ENCODE measurements around the gene SNN. TPM values are rescaled to one million over a fixed set of nuclear protein-coding genes. Genes with fewer than 3 reads are reported as not detected.

Gene SNN
- total RNA-seq (2014; rRNA removed; shearing (Covaris generic); ENCODE audit: low replicate concordance): 11.8 and 18.8 TPM in 2 replicates

GRCh38 chr16:11667824-11668622 is at the start of gene SNN:
TSS of gene SNN (plus strand) at chr16:11668455. CDS start at chr16:11676060, 7,605 bp downstream.
- Histone ChIP-seq H3K9me3 (no peaks in the 10 kb centered on the region), H3K4me3 (peak within 1 kb of the TSS; percentile 71), H3K27me3 (no peaks in the 10 kb centered on the region), H3K36me3 (no peaks in the 10 kb centered on the region; the same call in 1 of the 2 replicates)
- DNase-seq: peak; percentile 91

GRCh38 chr16:11619327-11619851 is 48.9 kb upstream of the SNN start:
- no peaks in the 10 kb centered on the region for H3K36me3 ChIP-seq
- DNase-seq: no peak
- H3K27me3 ChIP-seq: no peaks in the 10 kb centered on the region
- no peaks in the 10 kb centered on the region for H3K9me3 ChIP-seq
- H3K4me3 ChIP-seq: no peak overlapping the region

- H3K9me3 ChIP-seq: no peaks in the 10 kb centered on the region
- no peak for DNase-seq
- H3K4me3 ChIP-seq: no peak overlapping the region
- H3K27me3 ChIP-seq: no peaks in the 10 kb centered on the region
- no peaks in the 10 kb centered on the region for H3K36me3 ChIP-seq
These were observed 47.8 kb upstream of the SNN start for GRCh38 chr16:11620243-11621003.

GRCh38 chr16:11621539-11621919 is 46.7 kb upstream of the SNN start:
- no peaks in the 10 kb centered on the region for H3K27me3 ChIP-seq
- H3K9me3 ChIP-seq: no peaks in the 10 kb centered on the region
- DNase-seq: no peak
- no peaks in the 10 kb centered on the region for H3K36me3 ChIP-seq
- H3K4me3 ChIP-seq: peak overlapping the region; percentile 16

- DNase-seq: peak; percentile 25
- Histone ChIP-seq H3K36me3 (no peaks in the 10 kb centered on the region), H3K4me3 (peak overlapping the region; percentile 16)
These were observed 46.2 kb upstream of the SNN start for GRCh38 chr16:11621920-11622651.

GRCh38 chr16:11624205-11624604 is 44.0 kb upstream of the SNN start:
- no peak for DNase-seq
- Histone ChIP-seq H3K9me3 (no peaks in the 10 kb centered on the region), H3K4me3 (no peak overlapping the region), H3K27me3 (no peaks in the 10 kb centered on the region), H3K36me3 (no peaks in the 10 kb centered on the region)

More at GRCh38 chr16:11621920-11622651, 46.2 kb upstream of the SNN start:
- H3K27me3 ChIP-seq: no peaks in the 10 kb centered on the region
- H3K9me3 ChIP-seq: no peaks in the 10 kb centered on the region

GRCh38 chr16:11624636-11625607 is 43.3 kb upstream of the SNN start:
- Histone ChIP-seq H3K27me3 (no peaks in the 10 kb centered on the region), H3K4me3 (no peak overlapping the region), H3K36me3 (no peaks in the 10 kb centered on the region), H3K9me3 (no peaks in the 10 kb centered on the region)
- DNase-seq: no peak

- DNase-seq: no peak
- H3K36me3 ChIP-seq: no peaks in the 10 kb centered on the region
- no peaks in the 10 kb centered on the region for H3K27me3 ChIP-seq
- no peaks in the 10 kb centered on the region for H3K9me3 ChIP-seq
- no peak overlapping the region for H3K4me3 ChIP-seq
These were observed 42.5 kb upstream of the SNN start for GRCh38 chr16:11625769-11626168.

- no peak for DNase-seq
- Histone ChIP-seq H3K36me3 (no peaks in the 10 kb centered on the region), H3K27me3 (no peaks in the 10 kb centered on the region), H3K4me3 (no peak overlapping the region), H3K9me3 (no peaks in the 10 kb centered on the region)
These were observed 41.5 kb upstream of the SNN start for GRCh38 chr16:11626657-11627291.

GRCh38 chr16:11627292-11627663 is 41.0 kb upstream of the SNN start:
- DNase-seq: no peak
- Histone ChIP-seq H3K4me3 (no peak overlapping the region), H3K9me3 (no peaks in the 10 kb centered on the region)

GRCh38 chr16:11627822-11628457 is 40.3 kb upstream of the SNN start:
- Histone ChIP-seq H3K4me3 (no peak overlapping the region), H3K27me3 (no peaks in the 10 kb centered on the region), H3K36me3 (no peaks in the 10 kb centered on the region), H3K9me3 (no peaks in the 10 kb centered on the region)
- DNase-seq: no peak

More at GRCh38 chr16:11627292-11627663, 41.0 kb upstream of the SNN start:
- H3K36me3 ChIP-seq: no peaks in the 10 kb centered on the region
- no peaks in the 10 kb centered on the region for H3K27me3 ChIP-seq

- Histone ChIP-seq H3K36me3 (no peaks in the 10 kb centered on the region), H3K9me3 (no peaks in the 10 kb centered on the region), H3K4me3 (no peak overlapping the region), H3K27me3 (no peaks in the 10 kb centered on the region)
- DNase-seq: no peak
These were observed 38.9 kb upstream of the SNN start for GRCh38 chr16:11629071-11630030.

GRCh38 chr16:11630046-11630767 is 38.0 kb upstream of the SNN start:
- H3K36me3 ChIP-seq: no peaks in the 10 kb centered on the region
- no peaks in the 10 kb centered on the region for H3K9me3 ChIP-seq
- H3K4me3 ChIP-seq: no peak overlapping the region
- DNase-seq: no peak
- H3K27me3 ChIP-seq: no peaks in the 10 kb centered on the region

- Histone ChIP-seq H3K9me3 (no peaks in the 10 kb centered on the region), H3K36me3 (no peaks in the 10 kb centered on the region), H3K4me3 (no peak overlapping the region), H3K27me3 (no peaks in the 10 kb centered on the region)
- DNase-seq: no peak
These were observed 37.5 kb upstream of the SNN start for GRCh38 chr16:11630768-11631056.

All from MG63 (cell line).